Measurements from ENCODE around the gene MYL12B.

DNA sequence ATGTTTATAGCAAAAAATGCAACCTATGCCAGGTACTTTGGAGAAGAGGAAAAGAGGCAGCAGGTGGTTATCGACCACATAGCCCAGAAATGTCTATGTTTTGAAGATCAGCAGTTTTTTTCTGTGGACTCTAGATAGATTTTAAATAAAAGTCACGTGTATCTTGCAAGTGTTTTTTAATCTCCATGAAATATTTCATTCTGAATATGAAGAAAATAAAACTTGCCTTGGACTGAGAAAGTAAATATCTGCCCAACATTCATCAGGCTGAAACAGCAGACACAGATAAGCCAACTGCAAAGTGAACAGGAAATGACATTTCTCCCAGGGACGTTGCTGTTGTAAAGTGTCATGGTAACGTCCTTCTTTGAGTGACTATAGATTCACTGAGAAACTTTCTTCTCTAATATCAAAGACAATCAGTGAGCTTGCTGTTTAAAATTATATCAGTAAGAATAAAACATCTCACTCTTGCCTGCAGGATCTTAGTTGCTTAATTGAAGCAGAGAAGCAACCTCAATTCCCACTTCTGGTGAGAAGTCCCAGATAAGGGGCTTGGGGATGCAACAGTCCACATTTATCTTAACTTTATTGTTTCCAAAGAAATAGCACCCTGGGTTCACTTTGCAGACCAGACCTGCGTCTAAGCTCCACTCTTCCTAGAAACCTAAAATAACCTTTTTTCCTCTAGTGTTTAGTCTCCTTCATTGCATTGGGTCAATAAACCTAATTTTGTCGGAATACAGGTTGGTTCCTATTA is 48.5 kb upstream of the MYL12B start:
- no peak for TF ChIP-seq CTCF (IDR thresholded peaks at IDR 0.05)
- TF ChIP-seq POLR2A (IDR thresholded peaks at IDR 0.05) = no peak

Data from transverse colon (tissue), 3 donors.